GM20431 (cell line): ENCODE measurements around the gene TPGS1.

Experiments used
- in situ Hi-C: fragments of 300-500 bp; cut with MseI, MboI; formaldehyde crosslinking; loops from one replicate; pipeline ENCODE4 v1.15.0; 2020; ENCODE audit warnings: low sequenced_read_pairs; ENCODE audit not compliant: unreplicated experiment

Gene TPGS1

GRCh38 chr19:513368-514165 lies 6.3 kb downstream of the TPGS1 start:
- in situ Hi-C loops = no loop called here

DNA sequence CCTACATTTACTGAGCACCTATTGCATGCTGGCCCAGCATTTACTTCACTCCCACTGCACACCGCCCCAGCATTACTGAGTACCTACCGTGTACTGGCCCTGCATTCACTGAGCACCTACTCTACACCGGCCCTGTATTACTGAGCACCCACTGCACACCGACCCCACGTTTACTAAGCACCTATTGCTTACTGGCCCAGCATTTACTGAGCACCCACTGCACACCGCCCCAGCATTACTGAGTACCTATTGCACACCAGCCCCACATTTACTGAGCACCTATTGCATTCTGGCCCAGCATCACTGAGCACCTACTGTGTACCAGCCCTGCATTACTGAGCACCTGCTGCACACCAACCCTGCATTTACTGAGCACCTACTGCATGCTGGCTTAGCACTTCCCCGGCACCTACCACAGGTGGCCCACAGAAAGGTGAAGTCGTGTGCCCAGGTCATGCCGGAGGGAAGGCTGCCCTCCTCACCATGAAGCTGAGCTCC lies 6.9 kb downstream of the TPGS1 start:
- in situ Hi-C loops = no loop called here

DNA sequence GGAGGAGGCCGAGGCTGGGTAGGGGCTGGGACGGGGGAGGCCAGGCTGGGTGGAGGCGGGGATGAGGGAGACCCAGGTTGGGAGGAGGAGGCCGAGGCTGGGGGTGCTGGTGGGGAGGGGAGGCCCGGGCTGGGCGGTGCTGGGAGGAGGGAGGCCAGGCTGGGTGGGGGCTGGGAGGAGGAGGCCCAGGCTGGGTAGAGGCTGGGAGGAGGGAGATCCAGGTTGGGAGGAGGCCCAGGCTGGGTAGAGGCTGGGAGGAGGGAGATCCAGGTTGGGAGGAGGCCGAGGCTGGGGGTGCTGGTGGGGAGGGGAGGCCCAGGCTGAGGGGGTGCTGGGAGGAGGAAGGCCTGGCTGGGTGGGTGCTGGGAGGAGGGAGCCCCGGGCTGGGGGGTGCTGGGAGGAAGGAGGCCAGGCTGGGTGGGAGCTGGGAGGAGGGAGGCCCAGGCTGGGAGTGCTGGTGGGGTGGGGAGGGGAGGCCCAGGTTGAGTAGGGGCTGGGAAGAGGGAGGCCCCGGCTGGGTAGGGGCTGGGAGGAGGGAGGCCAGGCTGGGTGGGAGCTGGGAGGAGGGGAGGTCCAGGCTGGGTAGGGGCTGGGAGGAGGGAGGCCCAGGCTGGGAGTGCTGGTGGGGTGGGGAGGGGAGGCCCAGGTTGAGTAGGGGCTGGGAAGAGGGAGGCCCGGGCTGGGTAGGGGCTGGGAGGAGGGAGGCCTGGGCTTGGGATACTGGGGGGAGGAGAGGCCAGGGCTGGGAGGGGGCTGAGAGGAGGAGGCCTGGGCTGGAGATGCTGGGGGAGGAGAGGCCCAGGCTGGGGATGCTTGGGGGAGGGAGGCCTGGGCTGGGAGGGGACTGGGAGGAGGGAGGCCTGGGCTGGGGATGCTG lies 10.7 kb downstream of the TPGS1 start:
- in situ Hi-C loops = no loop called here

DNA sequence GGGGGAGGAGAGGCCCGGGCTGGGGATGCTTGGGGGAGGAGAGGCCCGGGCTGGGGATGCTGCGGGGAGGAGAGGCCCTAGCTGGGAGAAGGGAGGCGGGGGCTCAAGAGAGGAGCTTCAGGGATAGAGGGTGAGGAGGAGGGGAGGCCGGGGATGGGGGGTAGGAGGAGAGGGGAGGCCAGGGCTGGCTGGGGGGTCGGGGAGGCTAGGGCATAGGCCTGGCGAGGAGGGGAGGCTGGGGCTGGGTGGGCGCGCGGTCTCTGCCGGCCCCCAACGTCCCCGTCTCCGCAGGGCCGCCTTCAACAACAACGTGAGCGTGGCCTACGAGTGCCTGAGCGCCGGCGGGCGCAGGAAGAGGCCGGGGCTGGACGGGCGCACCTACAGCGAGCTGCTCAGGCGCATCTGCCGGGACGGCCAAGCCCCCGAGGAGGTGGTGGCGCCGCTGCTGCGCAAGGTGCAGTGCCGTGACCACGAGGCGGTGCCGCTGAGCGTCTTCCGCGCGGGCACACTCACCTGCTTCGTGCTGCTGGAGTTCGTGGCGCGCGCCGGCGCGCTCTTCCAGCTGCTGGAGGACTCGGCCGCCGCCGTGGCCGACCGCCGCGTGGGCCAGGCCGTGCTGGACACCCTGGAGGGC lies 11.4 kb downstream of the TPGS1 start:
- in situ Hi-C loops = no loop called here

- in situ Hi-C loops = no loop called here
Observed at GRCh38 chr19:519449-519865, 12.2 kb downstream of the TPGS1 start.

DNA sequence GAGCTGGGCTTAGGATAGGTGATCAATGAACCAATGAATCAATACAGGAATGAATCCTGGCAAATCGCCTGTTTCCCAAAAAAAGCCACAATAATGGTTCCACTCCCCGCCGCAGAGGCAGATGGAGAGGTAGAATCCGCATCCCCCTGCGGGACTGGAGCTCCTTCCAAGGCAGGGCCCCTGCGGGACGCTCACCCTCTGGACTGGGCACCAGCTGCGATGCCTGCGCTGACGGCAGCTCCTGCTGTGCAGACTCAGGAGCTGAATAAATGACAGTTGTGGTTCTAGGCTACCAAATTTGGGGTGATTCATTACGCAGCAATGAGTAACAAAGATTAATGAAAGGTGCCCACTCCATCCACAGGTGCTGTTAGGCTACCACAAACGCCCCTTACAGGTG lies 15.4 kb downstream of the TPGS1 start:
- in situ Hi-C loops = no loop called here

DNA sequence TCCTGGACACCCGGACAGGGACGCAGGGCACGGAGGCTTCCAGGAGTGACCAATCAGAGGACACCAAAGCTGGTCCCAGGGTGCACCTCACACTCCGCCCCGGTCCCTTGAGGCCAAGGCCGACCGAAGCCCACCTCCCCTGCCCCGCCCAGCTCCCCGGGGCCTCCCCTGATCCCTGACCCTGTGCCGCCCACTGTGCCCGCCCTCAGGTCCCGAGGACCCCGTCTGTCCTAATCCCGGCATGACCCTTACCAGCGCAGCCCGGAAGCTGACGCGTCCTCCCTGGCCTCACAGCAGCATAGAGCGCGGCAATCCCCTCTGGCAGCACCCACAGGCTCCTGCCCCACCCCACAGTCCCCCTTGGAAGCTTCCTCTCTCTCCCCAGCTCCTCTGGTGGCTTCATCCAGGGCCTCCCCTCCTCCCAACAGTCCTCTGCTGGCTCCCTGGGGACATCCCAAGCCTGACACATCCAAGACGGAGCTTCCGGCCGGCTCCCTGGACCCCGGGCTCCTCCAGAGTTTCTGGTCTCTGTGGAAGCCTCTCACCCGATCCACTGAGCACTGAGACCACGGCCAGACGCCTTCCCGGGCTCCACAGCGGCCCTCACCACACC lies 16.9 kb downstream of the TPGS1 start:
- in situ Hi-C loops = no loop called here

DNA sequence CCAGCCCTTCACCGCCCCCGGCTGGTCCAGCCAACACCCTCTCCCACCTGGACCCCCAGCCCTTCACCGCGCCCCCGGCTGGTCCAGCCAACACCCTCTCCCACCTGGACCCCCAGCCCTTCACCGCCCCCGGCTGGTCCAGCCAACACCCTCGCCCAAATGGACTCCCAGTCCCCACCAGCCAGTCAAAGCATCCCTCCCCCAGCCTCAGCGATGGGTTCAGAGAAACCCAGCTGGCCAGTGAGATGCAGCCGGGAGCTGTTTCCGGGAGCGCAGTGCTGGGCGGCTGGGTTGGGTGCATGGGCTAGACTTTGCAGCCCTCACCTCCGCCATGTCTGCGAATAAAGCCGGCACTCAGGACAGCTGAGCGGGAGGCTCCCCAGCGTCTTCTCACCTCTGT lies 17.7 kb downstream of the TPGS1 start:
- in situ Hi-C loops = no loop called here

GRCh38 chr19:525857-526419 lies 18.6 kb downstream of the TPGS1 start:
- in situ Hi-C loops = no loop called here

DNA sequence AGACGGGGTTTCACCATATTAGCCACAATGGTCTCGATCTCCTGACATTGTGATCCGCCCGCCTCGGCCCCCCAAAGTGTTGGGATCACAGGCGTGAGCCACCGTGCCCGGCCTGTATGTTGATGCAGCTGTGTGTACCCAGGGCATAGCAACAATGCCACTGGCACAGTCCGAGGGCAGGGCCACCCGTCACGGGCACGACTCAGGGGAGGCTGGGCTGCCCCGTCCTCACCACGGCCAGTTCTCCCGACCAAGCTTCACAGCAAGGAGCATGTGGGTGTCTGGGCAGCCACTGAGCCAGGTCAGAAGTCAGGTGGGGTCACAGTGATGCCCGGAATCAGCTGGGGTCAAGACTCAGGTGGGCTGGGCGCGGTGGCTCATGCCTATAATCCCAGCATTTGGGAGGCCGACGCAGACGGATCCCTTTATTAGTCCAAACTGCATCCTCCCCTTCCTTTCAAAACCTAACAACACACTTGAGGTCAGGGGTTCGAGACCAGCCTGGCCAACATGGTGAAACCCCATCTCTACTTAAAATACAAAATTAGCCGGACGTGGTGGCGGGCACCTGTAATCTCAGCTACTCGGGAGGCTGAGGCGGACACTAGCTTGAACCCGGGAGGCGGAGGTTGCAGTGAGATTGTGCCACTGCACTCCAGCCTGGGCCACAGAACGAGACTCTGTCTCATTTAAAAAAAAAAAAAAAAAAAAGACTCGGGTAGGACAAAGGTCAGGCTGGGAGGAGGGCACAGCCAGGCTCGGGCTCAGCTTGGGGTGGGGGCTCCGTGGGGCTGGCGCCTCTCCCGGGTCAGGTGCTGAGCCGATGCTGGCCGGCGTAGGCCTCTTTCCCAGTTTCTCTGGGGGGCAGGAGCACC lies 23.1 kb downstream of the TPGS1 start:
- in situ Hi-C loops = no loop called here

DNA sequence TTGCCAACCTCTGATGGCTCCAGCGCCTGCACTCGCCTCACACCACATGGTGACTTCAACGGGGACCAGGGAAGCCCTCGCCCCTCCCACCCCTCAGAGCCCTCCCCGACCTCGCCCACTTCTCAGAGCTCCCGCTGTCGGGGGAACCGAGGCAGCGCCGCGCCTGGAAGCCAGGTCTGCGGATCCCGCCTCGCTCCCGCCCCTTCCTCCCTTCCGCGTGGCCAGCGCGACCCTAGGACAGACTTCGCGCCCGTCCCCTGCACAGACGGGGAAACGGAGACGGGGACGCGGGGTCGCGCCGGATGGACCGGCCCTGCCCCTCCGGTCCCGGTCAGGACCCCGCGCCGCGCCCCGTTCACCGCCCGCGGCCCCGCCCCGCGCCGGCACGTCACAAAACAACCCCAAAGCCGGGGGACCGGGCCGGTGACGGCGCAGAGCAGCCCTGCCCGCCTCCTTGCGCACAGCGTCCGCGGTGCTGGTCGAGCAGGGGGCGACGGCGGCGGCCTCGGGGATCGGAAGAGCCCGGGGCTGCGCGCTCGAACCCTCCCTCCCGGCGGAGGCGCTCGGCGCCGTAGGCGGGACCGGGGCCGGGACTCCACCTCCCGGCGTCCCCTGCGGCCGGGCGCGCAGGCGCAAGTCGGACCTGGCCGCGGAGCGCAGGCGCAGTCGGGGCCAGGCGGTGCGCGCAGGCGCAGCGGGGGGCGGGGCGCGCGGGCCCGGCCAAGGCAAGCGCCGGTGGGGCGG lies 23.9 kb downstream of the TPGS1 start:
- in situ Hi-C loops = no loop called here

- in situ Hi-C loops = no loop called here
Observed at GRCh38 chr19:531753-532560, 24.7 kb downstream of the TPGS1 start, which contains the start of gene CDC34. Gene CDC34, plus strand, starts transcription at chr19:531760. Its CDS starts 172 bp downstream, at chr19:531932.

- in situ Hi-C loops = no loop called here
Observed at GRCh38 chr19:532561-533363, 25.5 kb downstream of the TPGS1 start.

- in situ Hi-C loops = no loop called here
Observed at GRCh38 chr19:533364-534058, 26.2 kb downstream of the TPGS1 start.

DNA sequence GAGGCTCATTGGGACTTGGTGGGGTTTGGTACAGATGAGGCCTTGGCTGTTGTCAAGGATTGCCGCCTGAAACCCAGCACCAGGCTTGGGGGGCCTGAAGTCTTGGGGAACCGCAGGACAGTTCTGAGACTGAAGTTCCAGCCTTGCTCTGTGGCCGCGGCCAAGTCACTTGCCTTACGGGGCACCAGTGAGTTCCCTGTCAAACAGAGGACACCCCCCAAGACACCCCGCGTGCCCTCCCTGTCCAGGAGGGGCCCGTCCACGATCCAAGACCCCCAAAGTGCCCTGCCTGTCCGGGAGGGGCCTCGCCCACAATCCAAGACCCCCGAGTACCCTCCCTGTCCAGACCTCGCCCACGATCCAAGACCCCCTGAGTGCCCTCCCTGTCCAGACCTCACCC lies 26.8 kb downstream of the TPGS1 start:
- in situ Hi-C loops = no loop called here
